Tibial nerve (tissue), 4 donors: ENCODE measurements around the gene KIF25.

Experiments
- CTCF ChIP-seq, 5 experiments: fragments of 200-600 bp in 3 of 5; fragments of 450-650 bp in 2 of 5; sonication (generic) in 3 of 5; IDR thresholded peaks; one replicate each; pipeline ENCODE4 v1.5.1; 2016 to 2019; ENCODE audit warnings: antibody characterized with exemption in 5 of 5, mild to moderate bottlenecking in 3 of 5, moderate library complexity in 2 of 5
- EP300 ChIP-seq, 2 donors: sonication (generic); formaldehyde crosslinking; IDR thresholded peaks; one replicate each; pipeline ENCODE4 v1.6.1; 2017; ENCODE audit warnings: antibody characterized with exemption in 2 of 2, mild to moderate bottlenecking in 1 of 2
- POLR2A ChIP-seq, 2 donors: fragments of 450-650 bp; IDR thresholded peaks; one replicate each; pipeline ENCODE4 v1.6.1; 2017; ENCODE audit warnings: antibody characterized with exemption in 2 of 2, mild to moderate bottlenecking in 2 of 2, moderate library complexity in 2 of 2

- TF ChIP-seq CTCF (IDR thresholded peaks at IDR 0.05) (no peak), POLR2A (IDR thresholded peaks at IDR 0.05) (no peak), EP300 (IDR thresholded peaks at IDR 0.05) (no peak)
Observed at GRCh38 chr6:167972193-167972592, 25.3 kb upstream of the KIF25 start.
